K562 (cell line): Measurements from ENCODE around the gene COL23A1. TPM values are rescaled to one million over a fixed set of nuclear protein-coding genes. Genes with fewer than 3 reads are reported as not detected.

Source experiments
- ATAC-seq: fragments of 200-7000 bp; cut with Tn5 transposase; 3 replicates; pipeline ENCODE4 v1.9.1; 2020; ENCODE audit warnings: moderate library complexity
- BruUV-seq: library from RNA; stranded (reverse); fragments of 400-500 nt; replicated peaks from 2 replicates; lab custom pipeline; 2021; lab: Mats Ljungman, UMichigan
- CTCF ChIA-PET: fragments of 300-600 bp; formaldehyde crosslinking; extraction: SDS; loops from one replicate; lab custom pipeline; 2021; ENCODE audit warnings: low intra/inter-chr PET ratio; lab: Yijun Ruan, JAX
- POLR2A ChIA-PET: fragments of 300-600, 350-650 bp; sonication (Branson Sonifier 250); formaldehyde crosslinking; extraction: SDS; loops from one replicate; lab custom pipeline; 2021; ENCODE audit warnings: antibody characterized with exemption, inconsistent platforms; lab: Yijun Ruan, JAX
- DNase-seq, 4 experiments: peaks; one replicate each; pipeline versions ENCODE4 v3.0.0 to v3.0.0-alpha.2; 2011 to 2018; ENCODE audit warnings: low spot score in 3 of 4, mixed read lengths in 3 of 4; ENCODE audit errors: extremely low read depth in 1 of 4
- FAIRE-seq: peaks from 2 replicates; lab custom pipeline; 2011; peaks lifted over from hg19 to GRCh38; lab: Jason Lieb, UNC
- H2AFZ ChIP-seq: 2 replicates; pipeline ENCODE4 v1.6.0; 2011; ENCODE audit warnings: low read depth, low read length, control low read depth, inconsistent platforms
- H3K27ac ChIP-seq: fragments of 200-600 bp; 3 replicates; pipeline ENCODE4 v1.8.0; 2011; ENCODE audit warnings: low read depth, mild to moderate bottlenecking, control low read depth, inconsistent platforms, low read length, moderate library complexity, mixed read lengths; ENCODE audit errors: extremely low read depth
- H3K27me3 ChIP-seq, 2 experiments: fragments of 300-600 bp in 1 of 2; 2 replicates in 1 of 2; 3 replicates in 1 of 2; pipeline versions ENCODE4 v1.6.0 to v1.8.0; 2011; ENCODE audit warnings: inconsistent platforms in 2 of 2, low read length in 2 of 2, mild to moderate bottlenecking in 1 of 2, mixed read lengths in 1 of 2, moderate library complexity in 1 of 2; ENCODE audit not compliant: control insufficient read depth in 2 of 2, insufficient read depth in 2 of 2
- H3K36me3 ChIP-seq: fragments of 300-600 bp; 3 replicates; pipeline ENCODE4 v1.8.0; 2011; ENCODE audit warnings: mild to moderate bottlenecking, low read length, inconsistent platforms; ENCODE audit not compliant: control insufficient read depth, insufficient read depth
- H3K4me1 ChIP-seq, 2 experiments: fragments of 200-600 bp in 1 of 2; replicated peaks in 1 of 2; 2 replicates in 1 of 2; 3 replicates in 1 of 2; pipeline versions ENCODE4 v1.5.1 to v1.8.0; 2011; ENCODE audit warnings: inconsistent platforms in 2 of 2, low read length in 2 of 2, mild to moderate bottlenecking in 1 of 2, mixed read lengths in 1 of 2, moderate library complexity in 1 of 2; ENCODE audit not compliant: control insufficient read depth in 2 of 2, insufficient read depth in 2 of 2
- H3K4me2 ChIP-seq: 2 replicates; pipeline ENCODE4 v1.6.1; 2011; ENCODE audit warnings: low read length, control low read depth, inconsistent platforms, mixed read lengths; ENCODE audit not compliant: insufficient read depth
- H3K4me3 ChIP-seq: fragments of 200-600 bp; sonication (generic), shearing (Covaris generic); 2 replicates; pipeline ENCODE4 v1.5.1; 2016; ENCODE audit warnings: control low read depth, inconsistent platforms
- H3K79me2 ChIP-seq: fragments of 200-600 bp; 3 replicates; pipeline ENCODE4 v1.8.0; 2011; ENCODE audit warnings: low read length, inconsistent platforms; ENCODE audit not compliant: control insufficient read depth, insufficient read depth
- H3K9ac ChIP-seq, 2 experiments: 2 replicates each; pipeline versions ENCODE4 v1.6.0 to v1.6.1; 2011; ENCODE audit warnings: low read depth in 2 of 2, low read length in 2 of 2, control low read depth in 1 of 2, inconsistent platforms in 1 of 2, mild to moderate bottlenecking in 1 of 2, mixed read lengths in 1 of 2; ENCODE audit not compliant: insufficient read depth in 1 of 2
- H3K9me1 ChIP-seq: one replicate; pipeline ENCODE4 v1.6.0; 2011; ENCODE audit warnings: inconsistent platforms, mild to moderate bottlenecking, low read length, moderate library complexity; ENCODE audit not compliant: control insufficient read depth, insufficient read depth
- H3K9me3 ChIP-seq: replicated peaks from 2 replicates; pipeline ENCODE4 v1.5.1; 2011; ENCODE audit warnings: low read depth, low read length, inconsistent platforms; ENCODE audit not compliant: control insufficient read depth, insufficient read depth
- H4K20me1 ChIP-seq: replicated peaks from 2 replicates; pipeline ENCODE4 v1.6.1; 2011; ENCODE audit warnings: low read length, inconsistent platforms, mixed read lengths; ENCODE audit not compliant: control insufficient read depth, insufficient read depth
- CHD2 ChIP-seq: IDR thresholded peaks from 2 replicates; pipeline ENCODE4 v1.6.1; 2011; ENCODE audit warnings: low read depth, low read length
- CREB1 ChIP-seq, 2 experiments: sonication (generic) in 1 of 2; formaldehyde crosslinking in 1 of 2; IDR thresholded peaks; 2 replicates each; pipeline versions ENCODE4 v1.6.1 to v1.8.0; 2012 to 2022; ENCODE audit warnings: inconsistent platforms in 1 of 2, mild to moderate bottlenecking in 1 of 2, missing genetic modification reagents in 1 of 2, moderate library complexity in 1 of 2
- GABPB1 ChIP-seq: sonication (generic); formaldehyde crosslinking; IDR thresholded peaks from 2 replicates; pipeline ENCODE4 v1.8.0; 2022; ENCODE audit warnings: mild to moderate bottlenecking, missing genetic modification reagents
- ILK ChIP-seq: fragments of 450-650 bp; IDR thresholded peaks from 2 replicates; pipeline ENCODE4 v1.6.1; 2016; ENCODE audit warnings: missing genetic modification characterization, low read depth, mild to moderate bottlenecking, missing compliant biosample characterization, moderate library complexity, borderline replicate concordance
- JUN ChIP-seq, 2 experiments: sonication (generic) in 1 of 2; formaldehyde crosslinking in 1 of 2; IDR thresholded peaks; 2 replicates each; pipeline versions ENCODE4 v1.6.1 to v1.8.0; 2012 to 2022; ENCODE audit warnings: borderline replicate concordance in 2 of 2, mild to moderate bottlenecking in 2 of 2, improper control_type of control experiment in 1 of 2, low read depth in 1 of 2, low read length in 1 of 2, missing genetic modification reagents in 1 of 2
- NCOR1 ChIP-seq: fragments of 450-650 bp; IDR thresholded peaks from 2 replicates; pipeline ENCODE4 v1.6.1; 2016; ENCODE audit warnings: mild to moderate bottlenecking, moderate library complexity
- NFRKB ChIP-seq: fragments of 450-650 bp; IDR thresholded peaks from 2 replicates; pipeline ENCODE4 v1.6.1; 2016; ENCODE audit warnings: low read depth
- SIN3A ChIP-seq, 2 experiments: fragments of 150-350 bp in 1 of 2; IDR thresholded peaks; 2 replicates each; pipeline ENCODE4 v1.6.1; 2011 to 2016; ENCODE audit warnings: borderline replicate concordance in 2 of 2, low read depth in 2 of 2, low read length in 2 of 2, mild to moderate bottlenecking in 2 of 2, moderate library complexity in 2 of 2; ENCODE audit not compliant: control insufficient read depth in 1 of 2
- SMARCE1 ChIP-seq: fragments of 450-650 bp; IDR thresholded peaks from 2 replicates; pipeline ENCODE4 v1.7.1; 2016; ENCODE audit warnings: mild to moderate bottlenecking
- ZNF140 ChIP-seq: fragments of 250-450 bp; sonication (Bioruptor Pico); IDR thresholded peaks from 2 replicates; pipeline ENCODE4 v1.8.0; 2021; ENCODE audit warnings: moderate library complexity, mild to moderate bottlenecking, inconsistent platforms
- WGBS: fragments of 100-300 bp; shearing (Covaris generic); methylation state at CpG from one replicate; pipeline ENCODE4 v1.1.6; 2016; ENCODE audit warnings: low coverage, mixed read lengths; ENCODE audit not compliant: insufficient coverage; ENCODE audit errors: missing lambda C conversion rate; 5-methylcytosine and 5-hydroxymethylcytosine counted together
- in situ Hi-C: fragments of 300-500 bp; cut with MboI; formaldehyde crosslinking; loops from 4 replicates; pipeline ENCODE4 v1.15.0; 2018; ENCODE audit warnings: inconsistent platforms, mixed read lengths
- intact Hi-C: fragments of 100-400 bp; cut with micrococcal nuclease; formaldehyde crosslinking; loops from 2 replicates; pipeline ENCODE4 v1.14.2; 2022
- polyA plus RNA-seq, 8 experiments: library from polyadenylated mRNA; depleted of rRNA in 4 of 8; stranded (reverse) in 5 of 8; unstranded in 3 of 8; fragments of >200 nt; fragmentation: Nextera tagmentation in 2 of 8; fragmentation: Illumina TruSeq in 1 of 8; extraction: Ambion mirVana in 2 of 8; extraction: Trizol in 1 of 8; gene quantifications; 2 replicates each; pipeline versions ENCODE4 v1.2.1 to v1.2.3, GENCODE V29; 2011 to 2014; ENCODE audit warnings: inconsistent platforms in 1 of 8, missing spikeins in 1 of 8
- total RNA-seq, 7 experiments: library from RNA; depleted of rRNA in 6 of 7; stranded (reverse); fragments of >200 nt in 6 of 7; fragmentation: Illumina TruSeq in 2 of 7; extraction: Trizol in 2 of 7; gene quantifications; 2 replicates each; pipeline versions ENCODE4 v1.2.1 to v1.2.3, GENCODE V29; 2011 to 2021; ENCODE audit warnings: low replicate concordance in 1 of 7
- TF ChIP-seq, protein P1 (sequence below), 2 experiments: fragments of 450-650 bp in 1 of 2; sonication (generic) in 1 of 2; formaldehyde crosslinking; conservative IDR thresholded peaks; 2 replicates each; pipeline versions ENCODE4 v1.4.0 to v1.8.1; 2020 to 2022; ENCODE audit warnings: mild to moderate bottlenecking in 1 of 2, missing genetic modification reagents in 1 of 2
- TF ChIP-seq, protein P2 (sequence below): sonication (generic); formaldehyde crosslinking; IDR thresholded peaks from 2 replicates; pipeline ENCODE4 v1.8.0; 2022; ENCODE audit warnings: mild to moderate bottlenecking, missing genetic modification reagents
- TF ChIP-seq, protein P3 (sequence below): sonication (generic); formaldehyde crosslinking; IDR thresholded peaks from 2 replicates; pipeline ENCODE4 v1.8.1; 2022; ENCODE audit warnings: missing genetic modification reagents
- TF ChIP-seq, protein P4 (sequence below): sonication (generic); formaldehyde crosslinking; IDR thresholded peaks from 2 replicates; pipeline ENCODE4 v1.8.1; 2023; ENCODE audit warnings: mild to moderate bottlenecking, missing genetic modification reagents

COL23A1 gene
- total and polyA plus RNA-seq, 9 of the 15 experiments (the other 6 are each of a cell fraction or from before 2014, with no cell fraction given), result 0.09 TPM; not detected in 8

DNA sequence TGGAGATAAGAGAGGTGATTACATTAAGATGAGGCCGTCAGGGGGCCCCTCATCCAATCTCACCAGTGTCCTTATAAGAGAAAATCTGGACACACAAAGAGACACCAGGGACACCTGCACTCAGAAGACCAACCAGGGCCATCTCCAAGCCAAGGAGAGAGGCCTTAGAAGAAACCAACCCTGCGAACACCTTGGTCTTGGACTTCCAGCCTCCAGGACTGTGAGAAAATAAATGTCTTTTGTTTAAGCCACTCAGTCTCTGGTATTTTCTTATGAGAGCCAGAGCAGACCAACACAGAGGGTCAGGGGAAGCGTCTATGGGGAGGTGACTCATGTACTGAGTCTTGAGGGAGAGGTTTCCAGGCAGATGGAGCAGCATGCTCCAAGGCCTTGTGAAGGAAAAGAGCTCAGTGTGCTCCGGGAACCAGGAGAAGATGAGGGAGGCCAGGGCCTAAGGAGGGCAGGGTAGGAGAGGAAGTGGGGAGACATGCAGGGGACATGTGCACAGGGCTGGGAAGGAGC, 363.0 kb downstream of the COL23A1 start (continued):
- TF ChIP-seq, protein P1, sequence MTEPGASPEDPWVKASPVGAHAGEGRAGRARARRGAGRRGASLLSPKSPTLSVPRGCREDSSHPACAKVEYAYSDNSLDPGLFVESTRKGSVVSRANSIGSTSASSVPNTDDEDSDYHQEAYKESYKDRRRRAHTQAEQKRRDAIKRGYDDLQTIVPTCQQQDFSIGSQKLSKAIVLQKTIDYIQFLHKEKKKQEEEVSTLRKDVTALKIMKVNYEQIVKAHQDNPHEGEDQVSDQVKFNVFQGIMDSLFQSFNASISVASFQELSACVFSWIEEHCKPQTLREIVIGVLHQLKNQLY (CRISPR knock-in tag; conservative IDR thresholded peaks at IDR 0.05), result no peak
- TF ChIP-seq CHD2 (no peak), JUN (IDR thresholded peaks at IDR 0.05; ENCODE audit: borderline replicate concordance, low read depth, low read length) (no peak), JUN (CRISPR knock-in tag; IDR thresholded peaks at IDR 0.05; ENCODE audit: borderline replicate concordance) (no peak), SMARCE1 (no peak), NFRKB (no peak)

DNA sequence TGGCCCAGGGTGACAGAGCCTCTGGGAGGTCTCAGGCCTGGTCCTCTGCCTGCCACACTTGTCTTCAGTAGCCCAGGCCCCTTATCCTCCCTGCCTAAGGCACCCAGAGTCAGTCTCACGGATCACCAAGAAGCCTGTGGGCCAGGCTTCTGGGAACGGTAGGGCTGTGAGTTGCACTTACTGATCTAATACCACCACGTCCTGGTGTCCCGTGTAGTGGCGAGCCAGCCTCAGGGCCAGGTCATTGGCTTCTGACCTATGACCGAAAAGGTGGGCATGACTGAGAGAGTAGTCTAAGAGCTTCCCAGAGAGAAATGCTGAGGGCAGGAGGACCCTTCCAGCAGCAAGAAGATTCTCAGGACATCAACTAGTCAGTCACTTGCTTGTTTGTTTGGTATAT, 365.0 kb downstream of the COL23A1 start:
- no peak overlapping the region for H3K4me2 ChIP-seq
- H3K4me1 ChIP-seq, result peaks cover 10 to 28% of the 10 kb centered on the region in 2 experiments; a peak in 4 of 5 replicates
- no TSS peak for BruUV-seq
- H3K9me3 ChIP-seq, result no peaks in the 10 kb centered on the region
- no peak overlapping the region for H3K4me3 ChIP-seq
- peak overlapping the region in 1 of 2 experiments; percentile 41; a peak in 1 of 4 replicates for H3K9ac ChIP-seq
- H2AFZ ChIP-seq, result no peak overlapping the region
- peaks cover 90% of the 10 kb centered on the region for H3K36me3 ChIP-seq
- FAIRE-seq (no peak), DNase-seq (no peak), ATAC-seq (no peak)
- intact Hi-C loops, result no loop called here
- TF ChIP-seq CREB1 (IDR thresholded peaks at IDR 0.05), result no peak
- TF ChIP-seq CREB1 (CRISPR knock-in tag; IDR thresholded peaks at IDR 0.05), result no peak
- TF ChIP-seq JUN (IDR thresholded peaks at IDR 0.05; ENCODE audit: borderline replicate concordance, low read depth, low read length), result no peak
- TF ChIP-seq JUN (CRISPR knock-in tag; IDR thresholded peaks at IDR 0.05; ENCODE audit: borderline replicate concordance), result no peak
- no peak for TF ChIP-seq GABPB1 (CRISPR knock-in tag)
- TF ChIP-seq ZNF140 (CRISPR knock-in tag), result no peak
- no peak for TF ChIP-seq SIN3A (IDR thresholded peaks at IDR 0.05; ENCODE audit: borderline replicate concordance in 2 of 2, control insufficient read depth in 1 of 2, low read depth in 2 of 2, low read length in 2 of 2)
- no peak for TF ChIP-seq NCOR1
- TF ChIP-seq, protein P2, sequence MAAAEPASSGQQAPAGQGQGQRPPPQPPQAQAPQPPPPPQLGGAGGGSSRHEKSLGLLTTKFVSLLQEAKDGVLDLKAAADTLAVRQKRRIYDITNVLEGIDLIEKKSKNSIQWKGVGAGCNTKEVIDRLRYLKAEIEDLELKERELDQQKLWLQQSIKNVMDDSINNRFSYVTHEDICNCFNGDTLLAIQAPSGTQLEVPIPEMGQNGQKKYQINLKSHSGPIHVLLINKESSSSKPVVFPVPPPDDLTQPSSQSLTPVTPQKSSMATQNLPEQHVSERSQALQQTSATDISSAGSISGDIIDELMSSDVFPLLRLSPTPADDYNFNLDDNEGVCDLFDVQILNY (CRISPR knock-in tag), result no peak
- TF ChIP-seq, protein P3, sequence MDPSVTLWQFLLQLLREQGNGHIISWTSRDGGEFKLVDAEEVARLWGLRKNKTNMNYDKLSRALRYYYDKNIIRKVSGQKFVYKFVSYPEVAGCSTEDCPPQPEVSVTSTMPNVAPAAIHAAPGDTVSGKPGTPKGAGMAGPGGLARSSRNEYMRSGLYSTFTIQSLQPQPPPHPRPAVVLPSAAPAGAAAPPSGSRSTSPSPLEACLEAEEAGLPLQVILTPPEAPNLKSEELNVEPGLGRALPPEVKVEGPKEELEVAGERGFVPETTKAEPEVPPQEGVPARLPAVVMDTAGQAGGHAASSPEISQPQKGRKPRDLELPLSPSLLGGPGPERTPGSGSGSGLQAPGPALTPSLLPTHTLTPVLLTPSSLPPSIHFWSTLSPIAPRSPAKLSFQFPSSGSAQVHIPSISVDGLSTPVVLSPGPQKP (CRISPR knock-in tag), result no peak
- TF ChIP-seq, protein P4, sequence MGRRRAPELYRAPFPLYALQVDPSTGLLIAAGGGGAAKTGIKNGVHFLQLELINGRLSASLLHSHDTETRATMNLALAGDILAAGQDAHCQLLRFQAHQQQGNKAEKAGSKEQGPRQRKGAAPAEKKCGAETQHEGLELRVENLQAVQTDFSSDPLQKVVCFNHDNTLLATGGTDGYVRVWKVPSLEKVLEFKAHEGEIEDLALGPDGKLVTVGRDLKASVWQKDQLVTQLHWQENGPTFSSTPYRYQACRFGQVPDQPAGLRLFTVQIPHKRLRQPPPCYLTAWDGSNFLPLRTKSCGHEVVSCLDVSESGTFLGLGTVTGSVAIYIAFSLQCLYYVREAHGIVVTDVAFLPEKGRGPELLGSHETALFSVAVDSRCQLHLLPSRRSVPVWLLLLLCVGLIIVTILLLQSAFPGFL (CRISPR knock-in tag), result no peak
- TF ChIP-seq ILK (tag), result no peak
- peaks cover 12% of the 10 kb centered on the region for H3K79me2 ChIP-seq
- no peak overlapping the region for H3K27ac ChIP-seq
- ChIA-PET POLR2A (interaction anchor here (0.6 to 13.2 kb wide), 4 partner anchors 10 to 786 kb away, joined by 3 to 162 read pairs (median 4); no protein-coding TSS in a partner anchor), CTCF (no interaction called here)
- WGBS, result 80% methylated on average over 6 of the region's 6 CpGs
- H4K20me1 ChIP-seq, result peaks cover 9% of the 10 kb centered on the region
- in situ Hi-C loops, result no loop called here
- H3K27me3 ChIP-seq, result no peaks in the 10 kb centered on the region
- peaks cover 5% of the 10 kb centered on the region for H3K9me1 ChIP-seq
